IMR-90 (cell line): ENCODE results near the gene SLC35C1.

Experiments used
- CEBPB ChIP-seq: IDR thresholded peaks from 2 replicates; pipeline ENCODE4 v1.6.1; 2012; ENCODE audit warnings: low read depth, low read length, improper control_type of control experiment
- TF ChIP-seq, protein P1 (sequence below): conservative IDR thresholded peaks from 2 replicates; pipeline ENCODE4 v1.5.1; 2012; ENCODE audit warnings: mild to moderate bottlenecking, low read depth, low read length, improper control_type of control experiment

DNA sequence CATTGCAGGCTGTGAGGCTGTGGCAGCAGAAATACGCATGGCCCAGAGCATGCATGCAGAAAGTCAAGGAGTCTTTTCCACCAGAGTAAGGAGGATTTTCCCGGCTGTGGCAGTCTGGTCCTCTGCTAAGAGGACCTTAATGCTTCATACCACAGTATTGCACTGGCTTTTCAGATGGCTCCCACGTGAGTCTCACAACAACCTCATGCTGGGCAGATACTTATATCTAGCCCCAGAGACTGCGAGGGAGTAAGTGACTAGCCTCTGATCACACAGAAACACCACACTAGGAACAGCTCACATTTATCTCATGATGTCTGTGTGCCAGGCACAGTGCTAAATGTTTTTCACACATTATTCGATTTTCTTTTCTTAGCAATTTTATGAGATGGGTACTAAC is 50.4 kb downstream of the SLC35C1 start:
- TF ChIP-seq, protein P1, sequence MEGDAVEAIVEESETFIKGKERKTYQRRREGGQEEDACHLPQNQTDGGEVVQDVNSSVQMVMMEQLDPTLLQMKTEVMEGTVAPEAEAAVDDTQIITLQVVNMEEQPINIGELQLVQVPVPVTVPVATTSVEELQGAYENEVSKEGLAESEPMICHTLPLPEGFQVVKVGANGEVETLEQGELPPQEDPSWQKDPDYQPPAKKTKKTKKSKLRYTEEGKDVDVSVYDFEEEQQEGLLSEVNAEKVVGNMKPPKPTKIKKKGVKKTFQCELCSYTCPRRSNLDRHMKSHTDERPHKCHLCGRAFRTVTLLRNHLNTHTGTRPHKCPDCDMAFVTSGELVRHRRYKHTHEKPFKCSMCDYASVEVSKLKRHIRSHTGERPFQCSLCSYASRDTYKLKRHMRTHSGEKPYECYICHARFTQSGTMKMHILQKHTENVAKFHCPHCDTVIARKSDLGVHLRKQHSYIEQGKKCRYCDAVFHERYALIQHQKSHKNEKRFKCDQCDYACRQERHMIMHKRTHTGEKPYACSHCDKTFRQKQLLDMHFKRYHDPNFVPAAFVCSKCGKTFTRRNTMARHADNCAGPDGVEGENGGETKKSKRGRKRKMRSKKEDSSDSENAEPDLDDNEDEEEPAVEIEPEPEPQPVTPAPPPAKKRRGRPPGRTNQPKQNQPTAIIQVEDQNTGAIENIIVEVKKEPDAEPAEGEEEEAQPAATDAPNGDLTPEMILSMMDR, result no peak
- no peak for TF ChIP-seq CEBPB
